ENCODE results near the gene GPC6.
"Not testable (repeated sequence)": the region's sequence is repeated elsewhere in the genome, so short reads cannot be mapped to it uniquely, and the experiment has no call there.

GPC6 gene

DNA sequence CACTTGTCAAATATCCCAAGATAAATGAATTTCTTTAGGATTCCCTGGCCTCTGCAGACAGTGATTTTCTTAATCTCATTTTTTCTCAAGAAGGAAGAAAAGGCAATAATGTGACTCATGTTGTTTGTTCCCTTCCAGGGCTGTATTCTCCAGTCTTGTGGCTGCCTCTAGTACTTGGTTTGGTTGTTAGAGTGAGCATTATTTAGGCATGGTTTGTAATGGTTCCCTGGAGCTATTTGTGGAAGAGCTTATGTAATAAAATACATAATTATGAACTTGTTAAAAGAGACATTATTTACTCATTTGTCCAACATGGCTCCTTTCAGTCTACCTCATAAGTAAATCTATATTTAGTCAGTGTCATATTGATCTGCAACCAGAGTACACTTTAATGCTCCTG is 982.5 kb downstream of the GPC6 start:
- ATAC-seq: no peak
- no peak overlapping the region for H3K27ac Mint-ChIP-seq
- DNase-seq (ENCODE audit: low spot score in 2 of 2): no peak
- no peaks in the 10 kb centered on the region for H3K9me3 Mint-ChIP-seq
- H3K4me3 Mint-ChIP-seq: no peak overlapping the region
- H3K4me1 Mint-ChIP-seq: no peaks in the 10 kb centered on the region
- no peaks in the 10 kb centered on the region for H3K36me3 Mint-ChIP-seq

GRCh38 chr13:94209913-94210312 is 983.3 kb downstream of the GPC6 start:
- not testable (repeated sequence) for H3K4me3 Mint-ChIP-seq; ATAC-seq; H3K9me3 Mint-ChIP-seq; H3K36me3 Mint-ChIP-seq; H3K4me1 Mint-ChIP-seq; H3K27ac Mint-ChIP-seq; DNase-seq (ENCODE audit: low spot score in 2 of 2)

DNA sequence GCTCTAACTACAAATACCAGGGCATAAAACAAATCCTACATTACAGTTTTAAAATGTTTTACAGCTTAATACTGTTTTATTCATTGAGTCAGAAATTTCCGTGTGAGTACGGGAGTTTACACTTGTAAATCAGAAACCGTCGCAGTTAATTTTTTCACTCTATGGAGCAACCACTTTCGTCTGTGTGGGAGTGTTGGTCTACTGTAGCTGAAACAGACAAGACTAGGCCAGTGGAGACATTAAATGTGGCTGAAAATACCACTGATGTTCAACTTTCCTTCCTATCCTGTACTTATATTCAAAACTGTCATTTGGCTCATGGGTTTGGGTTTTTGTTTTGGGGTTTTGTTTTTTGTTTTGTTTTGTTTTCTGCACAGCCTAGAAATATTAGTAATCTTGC is 984.2 kb downstream of the GPC6 start:
- no peak for DNase-seq (ENCODE audit: low spot score in 2 of 2)
- Mint-ChIP-seq H3K36me3 (no peaks in the 10 kb centered on the region), H3K27ac (no peak overlapping the region), H3K9me3 (no peaks in the 10 kb centered on the region), H3K4me1 (no peaks in the 10 kb centered on the region), H3K4me3 (no peak overlapping the region)
- ATAC-seq: peak; percentile 92

GRCh38 chr13:94212196-94212595 is 985.6 kb downstream of the GPC6 start:
- no peak for ATAC-seq
- no peak overlapping the region for H3K4me3 Mint-ChIP-seq
- no peaks in the 10 kb centered on the region for H3K4me1 Mint-ChIP-seq

GRCh38 chr13:94214121-94214520 is 987.5 kb downstream of the GPC6 start:
- no peak for DNase-seq (ENCODE audit: low spot score in 2 of 2)
- no peak overlapping the region for H3K27ac Mint-ChIP-seq
- H3K36me3 Mint-ChIP-seq: no peaks in the 10 kb centered on the region
- ATAC-seq: no peak
- H3K9me3 Mint-ChIP-seq: no peaks in the 10 kb centered on the region
- no peak overlapping the region for H3K4me3 Mint-ChIP-seq
- no peaks in the 10 kb centered on the region for H3K4me1 Mint-ChIP-seq

More at GRCh38 chr13:94212196-94212595, 985.6 kb downstream of the GPC6 start:
- DNase-seq (ENCODE audit: low spot score in 2 of 2): no peak
- Mint-ChIP-seq H3K9me3 (no peaks in the 10 kb centered on the region), H3K36me3 (no peaks in the 10 kb centered on the region), H3K27ac (no peak overlapping the region)

DNA sequence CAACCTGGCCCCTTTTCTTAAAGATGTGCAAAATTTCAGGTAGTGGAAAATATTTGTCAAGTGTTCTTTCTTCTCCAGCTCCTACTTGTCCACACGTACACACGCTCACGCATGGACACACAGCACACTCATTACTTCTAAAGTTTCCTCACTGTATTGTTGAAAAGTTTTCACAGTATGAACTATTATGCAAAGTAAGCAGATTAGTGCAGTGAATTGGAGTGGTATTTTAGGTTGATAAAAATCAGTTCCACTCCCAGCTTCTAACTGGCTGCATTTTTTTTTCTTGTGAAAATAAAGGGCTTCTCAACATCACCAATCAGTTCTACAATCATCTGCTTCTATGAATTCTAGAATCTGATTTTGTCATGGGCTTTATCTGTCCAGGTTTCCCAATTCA is 988.4 kb downstream of the GPC6 start:
- Mint-ChIP-seq H3K27ac (no peak overlapping the region), H3K9me3 (no peaks in the 10 kb centered on the region), H3K36me3 (no peaks in the 10 kb centered on the region), H3K4me1 (no peaks in the 10 kb centered on the region), H3K4me3 (no peak overlapping the region)
- ATAC-seq (no peak), DNase-seq (ENCODE audit: low spot score in 2 of 2) (no peak)

DNA sequence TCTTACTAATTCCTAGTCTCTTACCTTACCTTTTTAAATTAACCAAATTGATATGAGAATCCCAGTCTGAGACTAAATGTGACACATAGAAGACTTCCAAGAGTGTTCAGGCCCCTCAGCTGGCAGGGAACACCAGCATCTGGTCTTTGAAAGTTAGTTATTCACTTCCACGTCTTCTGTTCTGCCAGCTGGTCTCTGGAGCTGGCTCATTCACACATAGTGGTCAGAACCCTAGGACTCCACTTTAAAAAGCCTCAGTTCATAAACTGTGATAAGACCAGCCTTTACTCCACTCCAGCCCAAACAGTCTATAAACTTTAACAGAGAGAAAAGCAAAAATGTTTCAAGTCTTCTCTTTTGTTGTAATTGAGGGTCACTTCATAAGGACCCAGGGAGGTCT is 989.9 kb downstream of the GPC6 start:
- H3K36me3 Mint-ChIP-seq: no peaks in the 10 kb centered on the region
- no peak overlapping the region for H3K4me3 Mint-ChIP-seq
- H3K27ac Mint-ChIP-seq: no peak overlapping the region
- H3K9me3 Mint-ChIP-seq: no peaks in the 10 kb centered on the region
- H3K4me1 Mint-ChIP-seq: no peaks in the 10 kb centered on the region
- DNase-seq (ENCODE audit: low spot score in 2 of 2) (no peak), ATAC-seq (no peak)

DNA sequence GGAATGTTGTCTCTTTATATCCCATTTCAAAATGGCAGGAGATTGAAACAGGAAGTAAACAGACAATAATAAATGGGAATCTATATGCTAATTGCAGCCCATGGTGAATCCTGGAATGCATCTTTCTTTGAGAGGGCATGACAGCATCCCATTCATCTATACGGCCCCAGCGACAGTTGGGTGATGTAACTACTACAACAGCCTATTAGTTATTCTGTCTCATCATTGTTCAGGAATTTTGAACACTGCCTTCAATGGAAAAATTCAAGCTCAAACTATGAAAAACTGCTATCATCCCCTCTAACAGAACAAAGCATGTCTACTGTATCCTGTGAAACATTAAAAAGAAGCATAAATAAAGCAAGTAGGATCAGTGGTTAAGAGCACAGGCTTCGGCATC is 990.8 kb downstream of the GPC6 start:
- no peaks in the 10 kb centered on the region for H3K9me3 Mint-ChIP-seq
- ATAC-seq: no peak

DNA sequence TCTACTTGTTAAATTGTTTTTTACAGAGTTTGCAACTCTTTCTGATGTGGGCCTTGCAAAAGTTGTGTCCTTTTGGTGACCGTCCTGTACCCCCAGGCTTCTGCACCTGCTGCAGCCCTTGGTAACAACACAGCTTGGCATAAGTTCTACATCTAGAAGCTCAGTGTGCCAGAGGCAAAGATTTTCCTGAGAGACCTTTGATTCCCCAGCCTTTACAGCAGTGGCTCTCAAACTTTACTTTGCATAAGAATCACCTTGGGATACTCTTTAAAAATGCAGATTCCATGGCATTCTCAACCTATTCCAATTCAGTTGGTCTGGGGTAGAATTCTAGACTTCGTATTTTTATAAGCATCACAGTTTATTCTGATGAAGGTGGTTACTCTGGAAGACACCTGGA is 991.9 kb downstream of the GPC6 start:
- H3K4me3 Mint-ChIP-seq: no peak overlapping the region
- H3K27ac Mint-ChIP-seq: no peak overlapping the region
- no peak for DNase-seq (ENCODE audit: low spot score in 2 of 2)
- ATAC-seq: no peak
- no peaks in the 10 kb centered on the region for H3K4me1 Mint-ChIP-seq
- H3K36me3 Mint-ChIP-seq: no peaks in the 10 kb centered on the region
- H3K9me3 Mint-ChIP-seq: no peaks in the 10 kb centered on the region

More for the DNA sequence above, 990.8 kb downstream of the GPC6 start:
- Mint-ChIP-seq H3K36me3 (no peaks in the 10 kb centered on the region), H3K4me3 (no peak overlapping the region), H3K4me1 (no peaks in the 10 kb centered on the region), H3K27ac (no peak overlapping the region)
- no peak for DNase-seq (ENCODE audit: low spot score in 2 of 2)

GRCh38 chr13:94218951-94219350 is 992.3 kb downstream of the GPC6 start:
- Mint-ChIP-seq H3K9me3 (no peaks in the 10 kb centered on the region), H3K4me1 (no peaks in the 10 kb centered on the region), H3K36me3 (no peaks in the 10 kb centered on the region), H3K27ac (no peak overlapping the region), H3K4me3 (no peak overlapping the region)
- ATAC-seq (no peak), DNase-seq (ENCODE audit: low spot score in 2 of 2) (no peak)

GRCh38 chr13:94224670-94225069 is 998.1 kb downstream of the GPC6 start:
- H3K4me3 Mint-ChIP-seq: no peak overlapping the region
- no peak for ATAC-seq
- DNase-seq (ENCODE audit: low spot score in 2 of 2): no peak
- H3K4me1 Mint-ChIP-seq: no peaks in the 10 kb centered on the region
- H3K9me3 Mint-ChIP-seq: no peaks in the 10 kb centered on the region
- no peak overlapping the region for H3K27ac Mint-ChIP-seq
- H3K36me3 Mint-ChIP-seq: no peaks in the 10 kb centered on the region

DNA sequence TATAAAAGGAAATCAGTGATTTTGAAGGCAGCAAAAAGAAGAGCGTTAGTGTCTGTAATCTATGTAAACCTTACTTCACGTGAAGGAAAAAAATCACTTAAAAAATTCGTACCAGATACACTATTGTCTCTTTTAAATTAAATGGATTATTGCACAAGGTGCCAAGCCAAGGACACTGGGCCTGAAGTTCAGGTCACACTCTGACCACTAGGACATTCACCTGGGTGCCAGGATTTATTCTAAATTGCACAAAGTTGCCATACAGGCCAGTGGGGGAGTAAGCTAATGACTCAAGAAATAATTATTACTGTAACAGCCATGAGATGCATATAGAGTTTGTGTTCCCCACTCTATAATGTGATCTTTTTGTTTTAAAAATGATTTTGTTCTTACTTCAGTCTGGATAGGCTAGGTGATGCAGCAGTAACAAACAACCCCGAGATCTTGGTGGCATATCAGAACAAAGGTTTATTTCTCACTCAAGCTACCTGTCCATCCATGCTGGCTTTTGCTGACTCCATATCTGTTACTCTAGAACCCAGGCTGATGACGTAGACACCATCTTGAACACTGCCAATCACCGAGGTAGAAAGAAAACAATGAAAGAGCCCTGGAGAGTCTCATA is 1000.8 kb downstream of the GPC6 start:
- no peak overlapping the region for H3K4me3 Mint-ChIP-seq

DNA sequence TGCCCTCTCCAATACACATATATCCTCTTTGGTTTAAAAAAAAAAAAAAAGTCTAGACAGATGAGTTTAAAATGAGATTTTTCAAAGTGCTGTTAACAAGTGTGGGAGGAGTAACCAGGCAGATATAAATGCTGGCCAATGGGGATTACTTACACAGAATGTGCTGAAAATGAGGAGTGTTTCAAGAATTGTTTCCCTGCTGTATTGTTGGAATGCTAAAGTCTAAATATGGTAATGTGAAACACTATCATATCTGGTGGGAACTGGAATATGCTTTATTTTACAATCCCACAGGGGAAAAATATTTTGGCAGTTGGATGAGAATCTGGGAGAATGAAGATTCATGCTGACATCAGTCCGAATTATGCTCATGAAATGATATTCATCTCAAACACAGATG is 1002.2 kb downstream of the GPC6 start:
- H3K4me3 Mint-ChIP-seq: no peak overlapping the region
- H3K4me1 Mint-ChIP-seq: no peaks in the 10 kb centered on the region
- no peaks in the 10 kb centered on the region for H3K9me3 Mint-ChIP-seq
- no peak for ATAC-seq
- no peaks in the 10 kb centered on the region for H3K36me3 Mint-ChIP-seq
- no peak for DNase-seq (ENCODE audit: low spot score in 2 of 2)
- no peak overlapping the region for H3K27ac Mint-ChIP-seq

More for the DNA sequence above, 1000.8 kb downstream of the GPC6 start:
- Mint-ChIP-seq H3K27ac (no peak overlapping the region), H3K4me1 (no peaks in the 10 kb centered on the region), H3K36me3 (no peaks in the 10 kb centered on the region), H3K9me3 (no peaks in the 10 kb centered on the region)
- ATAC-seq (no peak), DNase-seq (ENCODE audit: low spot score in 2 of 2) (no peak)

DNA sequence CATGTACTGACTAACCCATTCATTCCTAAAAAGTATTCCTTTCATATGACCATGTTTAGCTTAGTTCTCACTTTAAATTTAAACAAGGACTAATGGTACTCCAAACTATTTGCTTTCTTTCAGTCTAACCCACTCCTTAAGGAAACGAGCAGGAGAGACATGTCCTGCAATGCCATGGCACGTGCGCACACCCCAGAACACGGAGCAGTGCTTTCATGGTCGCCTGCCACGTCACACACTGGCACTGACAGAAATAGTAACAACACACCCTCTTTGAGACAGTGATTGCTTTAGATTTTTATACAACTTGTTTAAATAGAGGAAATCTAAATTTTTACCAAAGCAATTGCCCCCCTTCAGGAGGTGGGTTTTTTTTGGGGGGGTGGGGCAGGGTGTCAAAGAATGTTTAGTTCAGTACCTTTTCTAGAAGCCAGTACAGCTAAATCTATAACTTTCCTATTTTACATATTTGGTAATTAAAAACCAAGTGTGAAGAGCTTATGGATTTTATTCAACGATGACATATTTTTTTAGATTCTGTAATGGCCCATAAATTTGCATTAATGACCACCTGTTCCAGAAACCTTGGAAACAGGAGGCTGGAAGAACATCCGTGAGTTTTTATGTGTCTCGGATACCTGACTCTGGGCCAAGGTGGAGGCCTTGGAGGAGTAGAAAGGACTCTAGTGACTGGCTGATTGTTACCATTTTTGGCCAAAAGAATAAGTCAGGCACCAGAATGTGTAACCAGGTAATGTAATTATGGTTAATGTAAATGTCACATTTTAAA is 1005.7 kb downstream of the GPC6 start:
- DNase-seq (ENCODE audit: low spot score in 2 of 2) (no peak), ATAC-seq (no peak)
- H3K4me3 Mint-ChIP-seq: no peak overlapping the region
- H3K27ac Mint-ChIP-seq: no peak overlapping the region
- H3K36me3 Mint-ChIP-seq: no peaks in the 10 kb centered on the region
- H3K9me3 Mint-ChIP-seq: no peaks in the 10 kb centered on the region
- peaks cover 13% of the 10 kb centered on the region for H3K4me1 Mint-ChIP-seq

GRCh38 chr13:94232956-94233355 is 1006.3 kb downstream of the GPC6 start:
- H3K4me1 Mint-ChIP-seq: peaks cover 19% of the 10 kb centered on the region
- H3K27ac Mint-ChIP-seq: no peak overlapping the region
- DNase-seq (ENCODE audit: low spot score in 2 of 2): no peak

GRCh38 chr13:94233401-94233800 is 1006.8 kb downstream of the GPC6 start:
- no peaks in the 10 kb centered on the region for H3K36me3 Mint-ChIP-seq
- ATAC-seq: no peak
- H3K27ac Mint-ChIP-seq: no peak overlapping the region
- peaks cover 2% of the 10 kb centered on the region for H3K9me3 Mint-ChIP-seq
- peaks cover 22% of the 10 kb centered on the region for H3K4me1 Mint-ChIP-seq
- DNase-seq (ENCODE audit: low spot score in 2 of 2): no peak
- no peak overlapping the region for H3K4me3 Mint-ChIP-seq

More at GRCh38 chr13:94232956-94233355, 1006.3 kb downstream of the GPC6 start:
- H3K4me3 Mint-ChIP-seq: no peak overlapping the region
- no peaks in the 10 kb centered on the region for H3K36me3 Mint-ChIP-seq
- H3K9me3 Mint-ChIP-seq: peaks cover 2% of the 10 kb centered on the region
- ATAC-seq: no peak
